DND-41 (cell line): ENCODE data around the gene TMEM116.

Source experiments
- CTCF ChIP-seq: IDR thresholded peaks from 2 replicates; pipeline ENCODE4 v1.5.1; 2012; ENCODE audit warnings: borderline replicate concordance, low read length, moderate library complexity, mild to moderate bottlenecking; ENCODE audit not compliant: poor library complexity, severe bottlenecking; ENCODE audit errors: extremely low read depth
- EZH2 ChIP-seq: IDR thresholded peaks from 3 replicates; pipeline ENCODE4 v1.6.1; 2012; ENCODE audit warnings: borderline replicate concordance, low read depth, mild to moderate bottlenecking, moderate library complexity, low read length, inconsistent platforms; ENCODE audit not compliant: severe bottlenecking

- TF ChIP-seq CTCF (no peak), EZH2 (no peak)
Observed at GRCh38 chr12:111894556-111894955, 118.4 kb downstream of the TMEM116 start.
